Immature natural killer cell (primary cell): Measurements from ENCODE around the gene SPDYE11. TPM values are rescaled to one million over a fixed set of nuclear protein-coding genes. Genes with fewer than 3 reads are reported as not detected.
"Not testable (repeated sequence)": the region's sequence is repeated elsewhere in the genome, so short reads cannot be mapped to it uniquely, and the experiment has no call there.

ENCODE experiments used
- DNase-seq, 3 donors: peaks; one replicate each; pipeline ENCODE4 v3.0.0; 2022; ENCODE audit warnings: mixed read lengths in 1 of 3
- H3K27ac Mint-ChIP-seq, 6 donors: one replicate each; pipeline ENCODE4 v1.8.0; 2020; ENCODE audit warnings: mixed read lengths in 6 of 6, mild to moderate bottlenecking in 5 of 6, inconsistent platforms in 4 of 6, moderate library complexity in 3 of 6
- H3K27me3 Mint-ChIP-seq, 3 donors: one replicate each; pipeline ENCODE4 v1.8.0; 2020 to 2021; ENCODE audit warnings: low read depth in 3 of 3, mild to moderate bottlenecking in 3 of 3, mixed read lengths in 3 of 3, moderate library complexity in 3 of 3, inconsistent platforms in 1 of 3
- H3K36me3 Mint-ChIP-seq, 3 donors: one replicate each; pipeline ENCODE4 v1.8.0; 2020; ENCODE audit warnings: mixed read lengths in 3 of 3, inconsistent platforms in 2 of 3, mild to moderate bottlenecking in 2 of 3
- H3K4me1 Mint-ChIP-seq, 2 donors: one replicate each; pipeline ENCODE4 v1.8.0; 2020; ENCODE audit warnings: inconsistent platforms in 2 of 2, mild to moderate bottlenecking in 2 of 2, mixed read lengths in 2 of 2, moderate library complexity in 1 of 2
- H3K4me3 Mint-ChIP-seq, 5 donors: one replicate each; pipeline ENCODE4 v1.8.0; 2020; ENCODE audit warnings: mild to moderate bottlenecking in 5 of 5, mixed read lengths in 5 of 5, inconsistent platforms in 3 of 5, moderate library complexity in 3 of 5
- H3K9me3 Mint-ChIP-seq, 6 donors: one replicate each; pipeline ENCODE4 v1.8.0; 2020; ENCODE audit warnings: mild to moderate bottlenecking in 6 of 6, mixed read lengths in 6 of 6, inconsistent platforms in 4 of 6, moderate library complexity in 3 of 6
- polyA plus RNA-seq, 3 donors: library from polyadenylated mRNA; unstranded; fragments of 300-500 nt; fragmentation: Illumina TruSeq; gene quantifications; one replicate each; pipeline ENCODE4 v1.2.3, GENCODE V29; 2021

SPDYE11 gene
- under 1 TPM in 1 of 3 donors, not detected in 2; 0.12 TPM for polyA plus RNA-seq

GRCh38 chr7:73057811-73058210 lies at the start of gene SPDYE11:
SPDYE11 (minus strand) TSS chr7:73057911; CDS start chr7:73056111, 1,800 bp downstream.
- not testable (repeated sequence) for H3K27me3 Mint-ChIP-seq, H3K36me3 Mint-ChIP-seq, H3K27ac Mint-ChIP-seq, H3K9me3 Mint-ChIP-seq, H3K4me3 Mint-ChIP-seq, H3K4me1 Mint-ChIP-seq, DNase-seq

GRCh38 chr7:73085938-73086337 lies 28.2 kb upstream of the SPDYE11 start, which contains the start of gene SPDYE9:
SPDYE9 (minus strand) TSS chr7:73086038; CDS start chr7:73084238, 1,800 bp downstream.
- not testable (repeated sequence) for H3K27ac Mint-ChIP-seq, H3K4me3 Mint-ChIP-seq, H3K27me3 Mint-ChIP-seq, H3K36me3 Mint-ChIP-seq, H3K4me1 Mint-ChIP-seq, H3K9me3 Mint-ChIP-seq, DNase-seq

GRCh38 chr7:73029666-73030065 lies 28.0 kb downstream of the SPDYE11 start, which contains the start of gene SPDYE8:
SPDYE8 (minus strand) TSS chr7:73029766; CDS start chr7:73027966, 1,800 bp downstream.
- H3K9me3 Mint-ChIP-seq, H3K27me3 Mint-ChIP-seq, H3K27ac Mint-ChIP-seq, DNase-seq, H3K36me3 Mint-ChIP-seq, H3K4me3 Mint-ChIP-seq, H3K4me1 Mint-ChIP-seq: not testable (repeated sequence)

- H3K9me3 Mint-ChIP-seq, H3K27ac Mint-ChIP-seq, H3K4me3 Mint-ChIP-seq, DNase-seq, H3K36me3 Mint-ChIP-seq, H3K27me3 Mint-ChIP-seq: not testable (repeated sequence)
- H3K4me1 Mint-ChIP-seq, result peaks cover 3 to 11% of the 10 kb centered on the region in 2 donors
These were observed 51.2 kb downstream of the SPDYE11 start for GRCh38 chr7:73006491-73006890.

GRCh38 chr7:73005693-73006447 lies 51.8 kb downstream of the SPDYE11 start:
- Mint-ChIP-seq H3K27ac (peak overlapping the region; percentile 95 to 98 (median 98)), H3K4me1 (peaks cover 3 to 11% of the 10 kb centered on the region in 2 donors), H3K4me3 (peak overlapping the region; percentile 90 to 96 (median 95))
- not testable (repeated sequence) for H3K9me3 Mint-ChIP-seq, H3K27me3 Mint-ChIP-seq, H3K36me3 Mint-ChIP-seq
- peak; percentile 96 to 99 (median 98) for DNase-seq

- not testable (repeated sequence) for H3K36me3 Mint-ChIP-seq, H3K27me3 Mint-ChIP-seq, DNase-seq, H3K9me3 Mint-ChIP-seq
- Mint-ChIP-seq H3K4me3 (peak overlapping the region; percentile 90 to 96 (median 95)), H3K4me1 (peaks cover 3 to 11% of the 10 kb centered on the region in 2 donors), H3K27ac (peak overlapping the region; percentile 95 to 98 (median 98))
These were observed 52.4 kb downstream of the SPDYE11 start for GRCh38 chr7:73005356-73005692.

GRCh38 chr7:72997887-72998468 lies 59.7 kb downstream of the SPDYE11 start:
- H3K27me3 Mint-ChIP-seq, H3K4me1 Mint-ChIP-seq, H3K36me3 Mint-ChIP-seq, H3K27ac Mint-ChIP-seq, H3K9me3 Mint-ChIP-seq, H3K4me3 Mint-ChIP-seq, DNase-seq: not testable (repeated sequence)

Other genes starting within 250 kb of the SPDYE11 start
- gene TYW1B, start 229.7 kb downstream of the SPDYE11 start, polyA plus RNA-seq, result 1 to 10 TPM in 1 of 3 donors, under 1 TPM in 2; 0.55 to 2.0 (median 0.88) TPM
- gene POM121, start 132.8 kb downstream of the SPDYE11 start, polyA plus RNA-seq, result 10 to 100 TPM in 1 of 3 donors, 1 to 10 TPM in 2; 4.4 to 23.0 (median 7.4) TPM
- not detected for gene TRIM74, start 88.4 kb downstream of the SPDYE11 start, polyA plus RNA-seq
- gene SPDYE8, start 28.1 kb downstream of the SPDYE11 start, polyA plus RNA-seq, result under 1 TPM in 1 of 3 donors, not detected in 2; 0.12 TPM
- under 1 TPM in 1 of 3 donors, not detected in 2; 0.12 TPM for gene SPDYE9, start 28.1 kb upstream of the SPDYE11 start, polyA plus RNA-seq